Measurements from ENCODE around the gene GJB5. TPM values are rescaled to one million over a fixed set of nuclear protein-coding genes. Genes with fewer than 3 reads are reported as not detected.
"Not testable (repeated sequence)": the region's sequence is repeated elsewhere in the genome, so short reads cannot be mapped to it uniquely, and the experiment has no call there.

GJB5 gene
- total RNA-seq, 1 donor from 2014 or later: not detected

DNA sequence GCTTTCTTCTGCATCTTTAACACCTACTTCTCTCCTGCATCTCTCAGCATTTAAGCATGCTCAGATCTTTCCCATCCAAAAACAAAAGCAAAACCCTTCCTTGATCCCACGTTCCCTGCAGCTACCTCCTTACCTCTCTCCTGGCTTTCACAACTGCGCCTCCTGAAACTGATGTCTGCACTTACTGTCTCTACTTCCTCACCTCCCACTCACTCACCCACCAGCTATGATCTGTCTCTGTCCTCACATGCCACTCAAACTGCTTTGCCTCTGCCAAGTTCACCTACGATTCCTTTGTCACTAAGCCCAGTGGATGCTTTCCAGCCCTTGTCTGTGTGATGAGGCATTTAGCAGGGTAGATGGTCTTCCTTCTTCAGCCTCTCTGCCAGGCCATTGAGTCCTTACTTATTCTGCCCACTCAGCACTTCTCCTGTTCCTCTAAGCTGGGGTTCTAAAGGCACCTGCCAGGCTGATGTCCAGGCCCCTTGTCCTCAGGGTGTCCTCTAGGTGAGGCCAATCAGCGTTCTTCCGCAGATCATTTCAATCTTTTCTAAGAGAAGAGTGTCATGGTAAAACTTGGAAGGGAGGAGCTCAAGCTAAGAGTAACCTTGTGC lies 16.2 kb downstream of the GJB5 start:
- H3K27ac Mint-ChIP-seq (ENCODE audit: unreplicated experiment): no peak overlapping the region
- H3K4me1 Mint-ChIP-seq (ENCODE audit: unreplicated experiment): no peaks in the 10 kb centered on the region
- no peak overlapping the region for H3K4me3 Mint-ChIP-seq (ENCODE audit: unreplicated experiment)
- no peaks in the 10 kb centered on the region for H3K9me3 Mint-ChIP-seq (ENCODE audit: unreplicated experiment)
- TF ChIP-seq, protein P1, sequence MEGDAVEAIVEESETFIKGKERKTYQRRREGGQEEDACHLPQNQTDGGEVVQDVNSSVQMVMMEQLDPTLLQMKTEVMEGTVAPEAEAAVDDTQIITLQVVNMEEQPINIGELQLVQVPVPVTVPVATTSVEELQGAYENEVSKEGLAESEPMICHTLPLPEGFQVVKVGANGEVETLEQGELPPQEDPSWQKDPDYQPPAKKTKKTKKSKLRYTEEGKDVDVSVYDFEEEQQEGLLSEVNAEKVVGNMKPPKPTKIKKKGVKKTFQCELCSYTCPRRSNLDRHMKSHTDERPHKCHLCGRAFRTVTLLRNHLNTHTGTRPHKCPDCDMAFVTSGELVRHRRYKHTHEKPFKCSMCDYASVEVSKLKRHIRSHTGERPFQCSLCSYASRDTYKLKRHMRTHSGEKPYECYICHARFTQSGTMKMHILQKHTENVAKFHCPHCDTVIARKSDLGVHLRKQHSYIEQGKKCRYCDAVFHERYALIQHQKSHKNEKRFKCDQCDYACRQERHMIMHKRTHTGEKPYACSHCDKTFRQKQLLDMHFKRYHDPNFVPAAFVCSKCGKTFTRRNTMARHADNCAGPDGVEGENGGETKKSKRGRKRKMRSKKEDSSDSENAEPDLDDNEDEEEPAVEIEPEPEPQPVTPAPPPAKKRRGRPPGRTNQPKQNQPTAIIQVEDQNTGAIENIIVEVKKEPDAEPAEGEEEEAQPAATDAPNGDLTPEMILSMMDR (IDR thresholded peaks at IDR 0.05; ENCODE audit: unreplicated experiment): no peak
- no peak for DNase-seq (ENCODE audit: low spot score)
- peaks cover 2% of the 10 kb centered on the region for H3K27me3 Mint-ChIP-seq (ENCODE audit: unreplicated experiment)
- H3K36me3 Mint-ChIP-seq (ENCODE audit: low read depth, unreplicated experiment): no peaks in the 10 kb centered on the region

DNA sequence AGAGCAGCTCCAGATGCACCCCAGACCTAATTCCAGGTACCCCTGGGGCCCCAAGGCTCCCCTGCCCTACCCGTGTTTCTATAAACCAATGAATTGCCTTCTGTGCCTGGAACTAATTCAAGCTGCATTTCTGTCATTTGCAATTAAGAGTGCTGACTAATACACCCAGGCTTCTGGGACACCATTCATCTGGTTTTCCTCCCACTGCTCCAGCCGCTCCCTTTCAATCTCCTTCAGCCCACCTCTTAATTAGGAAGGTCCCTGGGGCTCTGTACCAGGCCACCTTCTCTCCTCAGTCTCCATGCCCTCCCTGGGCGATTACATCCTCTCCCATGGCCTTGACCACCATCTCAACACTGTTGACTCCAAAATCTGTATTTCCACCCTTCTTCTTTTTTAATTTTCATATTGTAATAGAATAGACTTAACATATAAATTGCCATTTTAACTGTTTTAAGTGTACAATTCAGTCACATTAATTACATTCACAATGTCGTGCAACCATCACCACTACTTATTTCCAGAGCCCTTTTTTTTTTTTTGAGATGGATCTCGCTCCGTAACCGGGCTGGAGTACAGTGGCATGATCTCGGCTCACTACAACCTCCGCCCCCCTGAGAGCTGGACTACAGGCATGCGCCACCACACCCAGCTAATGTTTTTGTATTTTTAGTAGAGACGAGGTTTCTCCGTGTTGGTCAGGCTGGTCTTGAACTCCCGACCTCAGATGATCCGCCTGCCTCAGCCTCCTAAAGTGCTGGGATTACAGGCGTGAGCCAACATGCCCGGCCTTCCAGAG lies 16.9 kb downstream of the GJB5 start:
- TF ChIP-seq, protein P1 (IDR thresholded peaks at IDR 0.05; ENCODE audit: unreplicated experiment): no peak
- Mint-ChIP-seq H3K27me3 (ENCODE audit: unreplicated experiment) (peaks cover 2% of the 10 kb centered on the region), H3K9me3 (ENCODE audit: unreplicated experiment) (no peaks in the 10 kb centered on the region), H3K4me1 (ENCODE audit: unreplicated experiment) (no peaks in the 10 kb centered on the region), H3K27ac (ENCODE audit: unreplicated experiment) (no peak overlapping the region), H3K36me3 (ENCODE audit: low read depth, unreplicated experiment) (no peaks in the 10 kb centered on the region), H3K4me3 (ENCODE audit: unreplicated experiment) (no peak overlapping the region)
- DNase-seq (ENCODE audit: low spot score): no peak

DNA sequence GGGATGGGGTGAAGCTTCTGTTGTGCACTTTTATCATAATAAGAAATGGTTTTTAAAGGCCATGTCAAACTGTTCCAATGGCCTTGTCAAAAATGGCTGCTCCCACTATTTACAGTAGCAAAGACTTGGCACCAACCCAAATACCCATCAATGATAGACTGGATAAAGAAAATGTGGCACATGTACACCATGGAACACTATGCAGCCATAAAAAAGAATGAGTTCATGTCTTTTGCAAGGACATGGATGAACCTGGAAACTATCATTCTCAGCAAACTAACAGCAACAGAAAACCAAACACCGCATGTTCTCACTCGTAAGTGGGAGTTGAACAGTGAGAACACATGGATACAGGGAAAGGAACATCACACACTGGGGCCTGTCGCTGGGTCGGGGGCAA lies 18.3 kb downstream of the GJB5 start:
- not testable (repeated sequence) for H3K27ac Mint-ChIP-seq (ENCODE audit: unreplicated experiment); DNase-seq (ENCODE audit: low spot score); H3K4me1 Mint-ChIP-seq (ENCODE audit: unreplicated experiment); H3K4me3 Mint-ChIP-seq (ENCODE audit: unreplicated experiment); H3K9me3 Mint-ChIP-seq (ENCODE audit: unreplicated experiment); H3K36me3 Mint-ChIP-seq (ENCODE audit: low read depth, unreplicated experiment); H3K27me3 Mint-ChIP-seq (ENCODE audit: unreplicated experiment)

DNA sequence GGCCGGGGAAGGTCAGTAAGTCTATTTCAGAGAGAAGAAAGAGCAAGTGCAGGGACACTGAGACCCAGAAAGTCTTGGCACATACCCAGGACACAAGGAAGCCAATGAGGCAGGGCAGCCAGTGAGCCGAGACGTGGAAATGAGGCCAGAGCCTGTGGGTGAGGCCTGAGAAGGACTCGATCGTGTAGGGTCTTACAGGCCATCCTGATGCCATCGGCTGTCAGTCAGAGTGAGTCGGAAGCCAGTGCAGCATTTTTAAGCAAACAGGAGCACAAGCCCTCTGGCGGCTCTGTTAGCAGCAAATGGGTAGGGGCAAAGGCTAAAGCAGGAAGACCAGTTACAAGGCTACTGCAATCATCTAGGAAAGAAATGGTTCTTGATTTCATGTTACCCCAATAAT lies 20.1 kb downstream of the GJB5 start:
- peaks cover 2% of the 10 kb centered on the region for H3K27me3 Mint-ChIP-seq (ENCODE audit: unreplicated experiment)
- peaks cover 25% of the 10 kb centered on the region for H3K4me1 Mint-ChIP-seq (ENCODE audit: unreplicated experiment)
- no peak overlapping the region for H3K4me3 Mint-ChIP-seq (ENCODE audit: unreplicated experiment)

DNA sequence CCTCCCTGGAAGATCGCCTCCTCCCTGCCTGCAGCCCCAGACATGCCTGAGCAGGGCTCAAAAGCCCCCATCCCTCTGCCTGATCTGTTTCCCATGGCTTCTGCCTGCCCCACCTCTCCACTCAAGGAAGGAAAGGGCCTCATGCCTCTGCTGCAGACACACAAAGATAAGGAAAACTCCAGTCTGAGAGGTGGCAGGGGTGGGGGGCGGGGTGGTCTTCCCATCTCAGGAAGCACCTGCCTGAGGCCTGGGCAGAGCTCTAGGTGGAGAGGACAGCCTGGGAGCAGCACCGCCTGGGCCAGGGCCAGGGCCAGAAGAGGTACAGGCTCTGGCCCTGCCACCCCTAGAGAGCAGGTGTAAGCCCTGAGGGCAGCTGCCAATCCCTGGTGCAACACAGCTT lies 22.1 kb downstream of the GJB5 start:
- H3K9me3 Mint-ChIP-seq (ENCODE audit: unreplicated experiment): no peaks in the 10 kb centered on the region
- TF ChIP-seq, protein P1 (IDR thresholded peaks at IDR 0.05; ENCODE audit: unreplicated experiment): no peak
- H3K27me3 Mint-ChIP-seq (ENCODE audit: unreplicated experiment): peaks cover 2% of the 10 kb centered on the region
- DNase-seq (ENCODE audit: low spot score): no peak
- H3K27ac Mint-ChIP-seq (ENCODE audit: unreplicated experiment): no peak overlapping the region
- no peak overlapping the region for H3K4me3 Mint-ChIP-seq (ENCODE audit: unreplicated experiment)
- no peaks in the 10 kb centered on the region for H3K36me3 Mint-ChIP-seq (ENCODE audit: low read depth, unreplicated experiment)
- H3K4me1 Mint-ChIP-seq (ENCODE audit: unreplicated experiment): peaks cover 29% of the 10 kb centered on the region

More for the DNA sequence above, 20.1 kb downstream of the GJB5 start:
- no peaks in the 10 kb centered on the region for H3K36me3 Mint-ChIP-seq (ENCODE audit: low read depth, unreplicated experiment)
- no peaks in the 10 kb centered on the region for H3K9me3 Mint-ChIP-seq (ENCODE audit: unreplicated experiment)
- no peak overlapping the region for H3K27ac Mint-ChIP-seq (ENCODE audit: unreplicated experiment)
- TF ChIP-seq, protein P1 (IDR thresholded peaks at IDR 0.05; ENCODE audit: unreplicated experiment): no peak
- DNase-seq (ENCODE audit: low spot score): no peak

All from endothelial cell (in vitro differentiated cells).